Astrocyte of the cerebellum (primary cell): ENCODE results near the gene CBLB.

Source experiments
- DNase-seq: peaks from one replicate; pipeline ENCODE4 v3.0.0-alpha.2; 2011; ENCODE audit warnings: low read depth
- H3K4me3 ChIP-seq: 2 replicates; pipeline ENCODE4 v1.5.1; 2011; ENCODE audit warnings: mild to moderate bottlenecking, low read depth, low read length, moderate library complexity
- in situ Hi-C: cut with HindIII; loops from 2 replicates; pipeline ENCODE4 v1.10.0; 2017; ENCODE audit warnings: low sequenced_read_pairs
- TF ChIP-seq, protein P1 (sequence below): IDR thresholded peaks from 2 replicates; pipeline ENCODE4 v1.5.1; 2012; ENCODE audit warnings: low read length, low read depth, moderate library complexity, mild to moderate bottlenecking; ENCODE audit errors: missing control alignments

Gene CBLB

DNA sequence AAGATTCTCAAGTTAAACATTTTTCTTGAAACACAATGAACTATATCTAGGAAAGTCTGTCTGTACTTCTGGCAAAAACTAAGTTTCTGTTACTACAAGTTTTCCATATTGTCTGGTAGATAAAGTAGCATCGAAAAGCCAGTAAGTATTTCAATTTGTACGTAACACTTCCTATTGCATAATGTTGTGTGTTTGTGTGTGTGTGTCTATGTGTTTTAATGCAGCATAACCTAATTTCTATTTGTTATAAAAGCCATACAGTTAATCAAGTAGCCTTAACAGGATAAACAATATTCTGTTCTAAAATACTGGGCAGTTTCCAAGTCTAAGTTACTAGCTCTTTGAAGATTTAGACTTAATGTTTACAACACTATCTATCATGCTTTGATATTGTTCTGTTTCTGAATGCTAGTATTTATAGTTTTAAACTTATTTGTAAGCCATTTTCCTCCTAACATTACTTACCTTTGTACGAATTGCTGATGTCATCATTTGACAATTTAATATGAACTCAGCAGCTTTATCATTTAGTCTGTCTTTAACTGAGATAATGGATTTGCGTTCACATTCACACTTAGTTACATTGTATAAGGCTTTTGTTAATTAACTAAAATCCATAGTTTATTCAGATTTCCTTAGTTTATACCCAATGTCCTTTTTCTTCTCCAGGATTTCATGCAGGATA lies 163.9 kb downstream of the CBLB start:
- in situ Hi-C loops, result no loop called here
- no peak for DNase-seq
- TF ChIP-seq, protein P1, sequence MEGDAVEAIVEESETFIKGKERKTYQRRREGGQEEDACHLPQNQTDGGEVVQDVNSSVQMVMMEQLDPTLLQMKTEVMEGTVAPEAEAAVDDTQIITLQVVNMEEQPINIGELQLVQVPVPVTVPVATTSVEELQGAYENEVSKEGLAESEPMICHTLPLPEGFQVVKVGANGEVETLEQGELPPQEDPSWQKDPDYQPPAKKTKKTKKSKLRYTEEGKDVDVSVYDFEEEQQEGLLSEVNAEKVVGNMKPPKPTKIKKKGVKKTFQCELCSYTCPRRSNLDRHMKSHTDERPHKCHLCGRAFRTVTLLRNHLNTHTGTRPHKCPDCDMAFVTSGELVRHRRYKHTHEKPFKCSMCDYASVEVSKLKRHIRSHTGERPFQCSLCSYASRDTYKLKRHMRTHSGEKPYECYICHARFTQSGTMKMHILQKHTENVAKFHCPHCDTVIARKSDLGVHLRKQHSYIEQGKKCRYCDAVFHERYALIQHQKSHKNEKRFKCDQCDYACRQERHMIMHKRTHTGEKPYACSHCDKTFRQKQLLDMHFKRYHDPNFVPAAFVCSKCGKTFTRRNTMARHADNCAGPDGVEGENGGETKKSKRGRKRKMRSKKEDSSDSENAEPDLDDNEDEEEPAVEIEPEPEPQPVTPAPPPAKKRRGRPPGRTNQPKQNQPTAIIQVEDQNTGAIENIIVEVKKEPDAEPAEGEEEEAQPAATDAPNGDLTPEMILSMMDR, result no peak
- no peak overlapping the region for H3K4me3 ChIP-seq

GRCh38 chr3:105700575-105700974 lies 168.2 kb downstream of the CBLB start:
- in situ Hi-C loops, result no loop called here
- TF ChIP-seq, protein P1, result no peak
- no peak for DNase-seq
- no peak overlapping the region for H3K4me3 ChIP-seq

DNA sequence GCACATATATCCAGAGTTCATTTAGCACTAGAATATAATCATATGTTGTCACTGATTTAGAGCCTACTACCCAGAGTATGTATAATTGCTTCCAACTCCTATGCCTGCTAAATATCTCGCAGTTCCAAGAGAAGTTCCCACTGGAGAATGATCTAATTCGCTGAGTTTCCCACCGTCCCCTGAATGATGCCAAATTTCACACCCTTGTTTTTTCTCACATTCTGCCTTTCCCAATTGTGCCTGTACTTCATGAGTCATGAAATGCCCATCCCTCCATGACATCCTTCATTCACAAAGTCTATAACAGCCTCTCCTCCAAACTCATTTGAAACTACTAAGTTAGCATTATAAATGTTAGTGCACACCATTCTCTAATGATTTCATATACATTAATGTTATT lies 177.2 kb downstream of the CBLB start:
- TF ChIP-seq, protein P1, result no peak
- DNase-seq, result no peak
- H3K4me3 ChIP-seq, result no peak overlapping the region
- in situ Hi-C loops, result no loop called here

DNA sequence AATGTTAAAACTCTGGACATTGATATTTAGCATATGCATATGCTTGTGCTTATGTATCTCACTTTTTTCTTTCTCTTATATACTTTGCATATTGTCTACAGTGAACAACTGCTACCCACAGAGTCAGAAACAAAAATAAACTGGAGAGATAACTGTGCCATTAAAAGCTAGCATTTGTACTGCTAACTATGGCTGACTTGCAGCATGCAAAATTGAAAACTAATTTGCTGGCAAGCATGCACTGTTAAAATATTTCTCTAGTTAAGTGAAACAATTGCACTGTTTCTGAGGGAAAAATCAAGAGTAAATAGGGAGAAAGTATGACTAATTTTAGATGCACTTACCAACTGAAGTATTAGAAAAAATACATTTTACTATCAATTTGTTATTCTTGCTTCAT lies 177.8 kb downstream of the CBLB start:
- H3K4me3 ChIP-seq, result no peak overlapping the region
- TF ChIP-seq, protein P1, result no peak
- in situ Hi-C loops, result no loop called here
- peak; percentile 4 for DNase-seq

- TF ChIP-seq, protein P1, result no peak
- in situ Hi-C loops, result no loop called here
These were observed 180.0 kb downstream of the CBLB start for GRCh38 chr3:105688821-105689220.

GRCh38 chr3:105686278-105686897 lies 182.4 kb downstream of the CBLB start:
- in situ Hi-C loops, result no loop called here
- TF ChIP-seq, protein P1, result peak; percentile 59
- H3K4me3 ChIP-seq, result no peak overlapping the region
- peak; percentile 13 for DNase-seq

More at GRCh38 chr3:105688821-105689220, 180.0 kb downstream of the CBLB start:
- DNase-seq, result no peak
- no peak overlapping the region for H3K4me3 ChIP-seq
